ENCODE data around the gene TMEM50B.
A peak's percentile ranks its signal among the peaks of the same experiment; 100 is the strongest.
"Not testable (repeated sequence)": the region's sequence is repeated elsewhere in the genome, so short reads cannot be mapped to it uniquely, and the experiment has no call there.

Gene TMEM50B

DNA sequence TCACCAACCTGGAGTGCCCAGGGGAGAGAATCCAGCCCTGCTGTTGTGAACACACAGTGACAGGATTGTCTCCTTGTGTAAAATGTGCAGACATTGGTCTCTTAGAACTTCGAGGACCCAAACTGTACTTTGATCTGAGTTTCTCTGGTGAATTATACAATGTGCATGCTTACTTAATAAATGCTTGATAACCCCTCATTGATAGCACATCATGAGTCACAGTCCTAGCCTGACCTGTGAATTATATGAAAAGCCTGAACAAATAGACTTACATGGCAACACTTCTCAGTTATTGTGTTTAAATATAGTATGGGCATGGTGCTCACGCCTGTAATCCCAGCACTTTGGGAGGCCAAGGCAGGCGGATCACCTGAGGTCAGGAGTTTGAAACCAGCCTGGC lies 53.9 kb downstream of the TMEM50B start:
- no peak for DNase-seq

DNA sequence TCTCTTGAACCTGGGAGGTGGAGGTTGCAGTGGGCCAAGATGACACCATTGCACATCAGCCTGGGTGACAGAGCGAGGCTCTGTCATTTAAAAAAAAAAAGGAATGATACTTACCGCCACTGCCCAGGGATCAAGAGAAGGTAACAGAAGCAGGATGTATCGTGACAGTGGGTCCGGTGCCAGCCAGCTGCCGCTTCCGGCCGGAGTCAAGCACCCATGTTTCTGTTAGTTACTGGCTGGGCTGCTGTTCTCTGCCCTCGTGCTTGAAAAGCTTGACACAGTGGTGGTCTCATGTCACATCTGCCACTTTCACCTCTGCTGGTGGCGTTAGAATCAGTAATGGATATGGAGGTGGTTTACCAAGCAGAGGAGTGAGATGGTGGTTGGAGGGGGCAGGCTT lies 55.6 kb downstream of the TMEM50B start:
- no peak for DNase-seq

DNA sequence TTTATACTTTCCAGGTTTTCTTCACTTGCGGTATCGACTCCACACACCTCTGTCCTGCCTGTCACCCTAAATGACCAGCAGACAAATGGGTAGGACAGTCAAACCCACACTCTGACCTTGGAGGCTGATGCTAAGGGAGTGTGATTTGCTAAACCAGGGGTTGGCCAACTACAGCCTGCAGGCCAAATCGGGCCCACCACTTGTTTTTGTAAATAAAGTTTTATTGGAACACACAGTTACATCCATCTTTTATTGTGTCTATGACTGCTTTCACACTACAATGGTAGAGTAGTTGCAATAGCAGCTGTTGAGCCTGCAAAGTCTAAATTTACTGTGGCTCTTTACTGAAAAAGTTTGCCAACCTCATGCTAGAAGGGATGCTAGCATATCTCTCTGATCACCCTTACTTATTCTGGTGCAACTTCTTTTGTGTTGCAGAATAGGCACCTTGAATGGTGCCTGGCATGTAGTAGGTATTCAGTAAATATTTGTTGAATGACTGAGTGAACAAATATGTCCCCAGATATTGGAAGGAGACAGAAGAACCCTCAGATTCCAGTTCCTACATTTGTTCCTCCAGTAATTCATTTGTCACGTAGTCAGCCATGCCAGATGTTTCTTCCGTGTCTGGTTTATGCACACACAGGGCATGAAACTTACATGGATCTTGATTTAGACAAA lies 57.9 kb downstream of the TMEM50B start:
- no peak for DNase-seq

DNA sequence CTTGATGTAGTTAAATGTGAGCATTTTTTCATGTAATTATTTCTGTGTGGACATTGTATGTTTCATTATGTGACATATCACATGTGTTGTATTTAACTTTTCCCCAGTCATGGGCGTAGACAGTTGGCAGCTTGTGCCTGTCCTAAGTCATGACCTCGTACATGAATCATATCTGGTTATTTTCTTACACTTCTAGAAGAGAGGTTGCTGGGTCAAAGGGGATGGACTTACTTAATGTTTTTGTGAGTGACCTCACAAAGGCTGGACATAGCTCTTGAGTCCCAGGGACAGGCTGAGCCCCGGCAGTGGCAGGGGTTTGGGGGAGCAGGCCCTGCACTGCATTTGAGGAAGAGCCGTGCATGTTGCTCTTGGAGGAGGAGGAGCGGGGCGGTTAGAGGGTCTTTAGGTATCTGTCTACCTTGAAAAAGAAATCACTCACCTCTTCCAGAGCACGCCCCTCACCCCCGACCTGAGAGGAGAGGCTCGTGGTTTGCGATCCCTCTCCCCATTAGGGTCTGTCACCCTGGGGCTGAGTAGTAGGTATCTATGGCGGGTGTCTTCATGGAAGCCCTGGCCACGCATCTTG lies 60.1 kb downstream of the TMEM50B start:
- DNase-seq, result no peak

DNA sequence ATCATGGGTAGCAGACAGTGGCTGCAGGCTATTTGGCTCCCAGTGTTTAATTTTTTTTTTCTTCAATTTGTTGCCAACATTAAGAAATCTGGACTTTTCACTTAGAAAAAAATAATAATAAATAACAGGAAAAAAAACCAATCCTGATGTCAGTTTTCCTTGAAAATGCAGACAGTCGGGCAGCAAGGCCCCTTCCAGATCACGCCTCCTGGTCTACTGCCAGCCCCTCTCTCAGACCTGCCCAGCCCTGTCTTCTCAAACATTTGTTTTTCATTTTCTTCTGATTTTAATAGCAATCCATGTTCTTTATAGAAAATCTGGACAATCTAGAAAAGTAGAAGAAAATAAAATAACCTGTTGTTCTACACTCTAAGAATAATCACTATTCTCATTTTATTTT lies 61.1 kb downstream of the TMEM50B start:
- no peak for DNase-seq

DNA sequence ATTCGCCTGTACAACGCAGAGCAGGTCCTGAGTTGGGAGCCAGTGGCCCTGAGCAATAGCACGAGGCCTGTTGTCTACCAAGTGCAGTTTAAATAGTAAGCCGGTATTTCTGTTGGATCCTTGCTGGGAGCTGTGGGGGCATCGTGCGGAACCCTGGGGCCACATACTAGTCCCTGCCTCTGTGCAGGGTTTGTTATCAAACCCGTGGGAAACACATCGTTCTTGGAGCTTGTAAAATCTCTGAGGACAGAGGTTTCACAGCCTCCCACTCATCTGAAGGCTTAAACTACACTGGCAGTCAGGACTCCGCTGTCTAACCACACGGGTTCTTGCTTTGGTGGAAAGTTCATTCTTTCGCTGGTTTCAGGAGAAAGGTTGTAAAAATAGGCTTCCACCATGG lies 64.8 kb downstream of the TMEM50B start:
- no peak for DNase-seq

DNA sequence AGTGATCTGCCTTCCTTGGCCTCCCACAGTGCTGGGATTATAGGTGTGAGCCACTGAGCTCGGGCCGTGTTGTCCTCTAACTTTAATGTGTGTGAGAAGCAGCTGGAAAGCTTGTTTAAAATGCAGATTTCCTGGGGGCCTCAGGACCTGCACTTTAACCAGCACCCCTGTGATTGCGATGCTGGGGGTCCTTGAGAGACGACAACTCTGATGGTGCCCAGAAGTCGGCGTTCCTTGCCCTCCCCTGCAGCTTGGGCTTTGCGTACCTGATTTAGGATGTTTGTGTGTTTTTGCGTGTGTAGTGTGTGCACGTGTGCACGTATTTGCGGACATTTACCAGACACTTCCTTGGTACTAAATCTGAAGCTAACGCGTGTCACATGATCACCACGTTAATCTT lies 65.7 kb downstream of the TMEM50B start:
- no peak for DNase-seq

DNA sequence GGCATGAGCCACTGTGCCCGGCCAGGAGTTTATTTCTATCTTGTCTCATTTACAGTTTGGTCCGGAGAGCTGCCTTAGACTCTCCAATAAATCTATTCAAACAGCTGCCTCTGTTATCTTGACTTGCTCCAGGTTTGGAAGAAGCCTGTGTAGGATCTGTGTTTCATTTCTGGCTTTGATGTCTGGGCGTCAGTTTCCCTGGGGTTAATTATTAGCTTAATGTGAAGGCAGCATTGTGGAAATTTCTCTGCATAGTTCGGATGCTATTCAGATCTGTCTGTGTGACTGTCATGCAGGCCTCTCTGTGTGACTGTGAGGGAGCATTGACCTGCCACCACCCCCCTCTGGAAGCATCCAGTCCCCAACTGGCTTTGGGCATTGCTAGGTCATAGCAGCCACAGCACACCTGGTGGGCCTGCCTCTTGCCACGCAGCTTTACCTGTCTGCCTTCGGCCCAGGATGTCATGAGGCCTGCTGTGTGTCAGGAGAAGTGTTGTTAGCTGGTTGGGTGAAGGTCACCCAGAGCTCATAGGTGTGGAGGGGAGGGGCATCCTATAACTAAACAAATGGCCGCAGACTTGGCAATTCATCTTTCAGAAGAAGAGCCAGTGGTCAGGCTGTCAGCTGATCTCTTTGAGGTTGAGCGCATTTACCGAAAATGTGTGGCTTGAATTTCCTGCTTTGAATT lies 66.8 kb downstream of the TMEM50B start:
- no peak for DNase-seq

DNA sequence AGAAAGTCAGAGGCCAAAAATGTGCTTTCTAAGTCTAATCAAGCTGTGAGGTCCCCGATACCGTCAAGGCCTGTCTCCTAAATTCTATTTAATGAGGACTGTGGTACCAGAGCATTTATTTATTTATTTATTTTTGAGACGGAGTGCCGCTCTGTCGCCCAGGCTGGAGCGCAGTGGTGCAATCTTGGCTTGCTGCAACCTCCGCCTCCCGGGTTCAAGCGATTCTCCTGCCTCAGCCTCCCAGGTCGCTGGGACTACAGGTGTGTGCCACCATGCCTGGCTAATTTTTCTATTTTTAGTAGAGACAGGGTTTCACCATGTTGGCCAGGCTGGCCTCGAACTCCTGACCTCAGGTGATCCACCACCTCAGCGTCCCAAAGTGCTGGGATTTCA lies 67.3 kb downstream of the TMEM50B start:
- DNase-seq, result not testable (repeated sequence)

DNA sequence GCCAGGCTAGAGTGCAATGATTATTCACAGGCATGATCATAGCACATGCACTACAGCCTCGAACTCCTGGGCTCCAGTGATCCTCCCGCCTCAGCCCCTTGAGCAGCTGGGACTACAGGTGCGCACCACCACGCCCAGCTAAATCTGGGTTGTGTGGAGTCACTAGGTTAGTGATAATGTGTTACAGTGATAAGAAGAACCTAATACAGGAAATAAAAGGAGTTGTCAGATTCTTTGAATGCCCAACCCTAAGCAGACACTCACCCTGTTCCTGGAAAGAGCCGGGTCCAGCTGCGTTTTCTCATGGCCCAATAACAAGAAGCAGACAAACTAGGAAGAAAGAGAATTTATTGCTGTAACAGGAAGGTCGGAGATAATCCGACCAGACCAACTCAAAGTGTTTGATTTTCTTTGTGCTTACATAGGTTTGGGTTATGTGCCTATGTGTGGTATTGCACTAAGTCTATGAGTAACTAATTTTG lies 67.8 kb downstream of the TMEM50B start:
- DNase-seq, result no peak

DNA sequence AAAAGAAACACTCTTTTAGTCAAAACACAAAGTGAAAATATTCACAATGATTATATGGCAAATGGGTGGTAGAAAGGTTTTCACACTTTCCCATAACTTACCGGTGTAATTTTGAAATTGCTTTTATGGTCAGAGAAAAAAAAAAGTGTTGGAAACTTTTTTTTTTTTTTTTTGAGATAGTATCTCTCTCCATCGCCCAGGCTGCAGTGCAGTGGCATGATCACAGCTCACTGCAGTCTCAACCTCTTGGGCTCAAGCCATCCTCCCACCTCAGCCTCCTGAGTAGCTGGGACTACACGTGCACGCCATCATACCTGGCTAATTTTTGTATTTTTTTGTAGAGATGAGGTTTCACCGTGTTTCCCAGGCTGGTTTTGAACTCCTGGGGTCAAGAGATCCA lies 73.3 kb downstream of the TMEM50B start:
- DNase-seq, result no peak

DNA sequence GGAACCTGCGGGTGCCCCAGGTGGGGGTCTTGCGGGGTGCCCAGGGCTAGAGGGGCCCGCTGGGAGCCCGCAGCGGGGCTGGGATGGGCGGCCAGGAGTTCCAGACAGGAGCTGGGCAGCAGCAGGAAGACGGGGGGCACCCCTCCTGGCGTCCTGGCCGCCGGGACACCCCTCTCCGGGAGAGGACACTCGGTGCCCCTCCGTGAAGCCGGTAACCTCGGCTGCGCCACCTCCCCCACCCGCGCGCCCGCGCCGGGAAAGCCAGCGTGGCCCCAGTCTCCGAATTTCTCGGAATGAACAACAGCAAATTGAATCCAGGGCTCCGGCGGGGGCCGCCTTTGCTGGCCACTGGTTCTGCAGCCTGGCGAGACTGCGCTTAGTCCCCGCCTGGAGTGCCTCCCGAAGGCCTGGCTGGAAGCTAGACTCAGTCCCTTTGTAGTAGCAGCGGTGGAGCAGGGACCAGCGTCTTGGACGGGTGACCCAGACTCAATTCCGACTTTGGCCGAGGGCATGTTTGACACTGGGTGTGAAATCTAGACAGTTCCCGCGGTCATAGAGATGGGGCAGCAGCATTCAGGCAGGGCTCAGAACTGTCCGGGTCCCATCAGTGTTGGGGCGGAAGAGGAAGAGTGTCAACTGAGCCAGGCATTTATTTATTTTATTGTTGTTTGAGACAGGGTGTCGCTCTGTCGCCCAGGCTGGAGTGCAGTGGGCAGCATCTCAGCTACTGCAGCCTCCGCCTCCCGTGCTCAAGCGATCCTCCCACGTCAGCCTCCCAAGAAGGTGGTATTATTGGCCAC lies 75.8 kb downstream of the TMEM50B start:
- DNase-seq, result peak; percentile 20

DNA sequence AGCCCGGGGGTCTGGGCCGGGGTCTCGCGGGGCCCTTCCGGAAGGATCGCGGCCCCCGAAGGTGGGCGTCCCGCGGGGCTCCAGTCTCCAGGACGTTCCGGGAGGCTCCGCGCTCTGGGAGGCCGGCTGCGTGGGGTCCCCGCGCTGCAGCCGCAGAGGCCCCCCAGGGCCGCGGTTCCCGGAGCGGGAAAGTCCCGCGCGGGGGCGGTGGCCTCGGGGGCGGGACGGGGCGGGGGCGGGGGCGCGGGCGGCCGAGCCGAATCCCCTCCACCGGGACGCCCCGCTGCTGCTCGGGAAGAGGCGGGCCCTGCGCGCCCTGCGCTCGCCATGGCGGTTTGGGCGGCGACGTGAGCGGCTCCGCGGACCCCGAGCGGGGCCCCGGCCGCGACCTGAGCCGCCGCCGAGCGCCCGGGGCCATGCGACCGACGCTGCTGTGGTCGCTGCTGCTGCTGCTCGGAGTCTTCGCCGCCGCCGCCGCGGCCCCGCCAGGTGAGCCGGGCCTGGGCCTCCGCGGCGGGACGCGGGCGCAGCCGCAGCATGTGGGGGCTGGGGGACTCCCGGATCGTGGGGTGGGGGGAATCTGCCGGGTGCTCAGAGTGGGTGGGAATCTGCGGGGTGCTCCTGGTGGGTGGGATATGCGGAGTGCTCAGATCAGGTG lies 76.5 kb downstream of the TMEM50B start, which contains the start of gene IFNGR2:
Gene IFNGR2 (plus strand): TSS at position 286 of the 658 bp plus-strand sequence. CDS start 131 bp downstream, at position 417.
- DNase-seq, result peak; percentile 54

DNA sequence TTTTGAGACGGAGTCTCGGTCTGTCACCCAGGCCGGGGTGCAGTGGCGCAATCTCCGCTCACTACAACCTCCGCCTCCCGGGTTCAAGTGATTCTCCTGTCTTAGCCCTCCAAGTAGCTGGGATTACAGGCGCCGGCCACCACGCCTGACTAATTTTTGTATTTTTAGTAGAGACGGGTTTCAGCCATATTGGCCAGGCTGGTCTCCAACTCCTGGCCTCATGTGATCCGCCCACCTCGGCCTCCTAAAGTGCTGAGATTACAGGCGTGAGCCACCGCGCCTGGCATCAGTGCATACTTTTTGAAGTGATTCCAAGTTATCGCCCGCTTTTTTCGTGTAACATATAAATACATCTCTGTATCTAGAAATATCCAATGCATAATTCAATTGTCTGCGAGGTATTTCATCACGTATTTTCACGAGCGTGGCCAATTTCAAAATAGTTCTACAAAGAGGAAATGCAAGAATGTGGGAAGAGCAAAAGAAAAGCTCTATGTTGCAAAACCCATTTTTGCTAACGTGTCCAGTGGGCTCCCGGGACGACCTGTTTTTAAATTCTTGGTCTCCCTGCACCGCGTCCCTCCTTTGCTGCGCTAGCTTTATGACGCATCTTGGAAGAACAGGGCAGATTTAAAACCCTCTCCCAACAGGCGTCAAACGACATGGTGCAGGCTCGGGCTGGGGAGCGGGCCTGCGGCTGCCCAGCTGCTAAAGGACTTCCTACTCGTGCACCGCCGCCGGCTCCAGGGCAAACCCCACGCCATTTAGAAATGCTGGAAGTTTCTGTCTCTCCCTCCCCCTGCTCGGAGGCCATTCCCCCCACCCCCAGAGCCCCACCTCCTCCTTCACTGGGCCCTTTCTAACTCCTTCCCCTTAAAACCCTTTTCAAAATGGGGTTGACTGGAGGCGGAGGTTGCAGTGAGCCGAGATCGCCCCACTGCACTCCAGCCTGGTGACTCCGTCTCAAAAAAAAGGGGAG lies 77.5 kb downstream of the TMEM50B start:
- DNase-seq, result peak; percentile 36

DNA sequence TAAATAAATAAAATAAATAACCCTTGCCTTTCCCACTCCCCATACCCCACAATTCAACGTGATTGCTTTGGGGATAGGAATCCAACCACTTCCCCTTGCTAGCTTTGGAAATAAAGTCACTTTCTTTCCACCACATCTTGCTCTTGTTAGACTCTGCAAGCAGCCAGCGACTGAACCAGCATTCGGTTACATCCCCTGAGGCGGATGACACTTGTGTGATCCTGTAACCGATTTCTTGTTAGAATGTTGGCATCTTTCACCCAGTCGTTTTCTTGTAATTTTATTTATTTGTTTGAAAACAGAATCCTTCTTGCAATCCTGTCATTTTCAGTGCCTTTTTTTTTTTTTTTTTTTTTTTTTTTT lies 78.2 kb downstream of the TMEM50B start:
- DNase-seq, result no peak

Data from CD4-positive, alpha-beta T cell treated with Interleukin-10 for 1 hour (primary cell).